ENCODE results near the gene STX11.

Gene STX11

GRCh38 chr6:144174006-144174405 lies 23.7 kb downstream of the STX11 start:
- Histone ChIP-seq H2BK12ac (ENCODE audit: low read length) (no peak overlapping the region), H3K9me3 (ENCODE audit: insufficient read depth, low read depth, low read length) (no peaks in the 10 kb centered on the region), H3K4ac (ENCODE audit: low read depth, low read length) (no peak overlapping the region), H4K91ac (ENCODE audit: low read depth, low read length) (no peak overlapping the region), H3K79me1 (ENCODE audit: low read length) (no peaks in the 10 kb centered on the region), H3K23ac (ENCODE audit: low read length) (no peak overlapping the region), H2BK5ac (ENCODE audit: low read depth, low read length, poor library complexity) (no peak overlapping the region), H3K4me3 (ENCODE audit: low read depth, low read length) (no peak overlapping the region), H3K14ac (ENCODE audit: low read length) (no peak overlapping the region), H3K79me2 (ENCODE audit: control insufficient read depth, insufficient read depth, low read length, poor library complexity) (no peaks in the 10 kb centered on the region), H2BK120ac (ENCODE audit: insufficient read depth, low read length, poor library complexity) (no peak overlapping the region), H3K9ac (ENCODE audit: low read length) (no peak overlapping the region), H3K4me1 (ENCODE audit: control insufficient read depth in 1 of 2, insufficient read depth in 2 of 2, low read length in 2 of 2) (no peaks in the 10 kb centered on the region), H3K4me2 (ENCODE audit: low read length) (no peak overlapping the region), H4K8ac (ENCODE audit: low read depth, low read length) (no peak overlapping the region), H2AFZ (ENCODE audit: insufficient read depth, low read length, poor library complexity) (no peak overlapping the region), H3K27ac (ENCODE audit: low read depth, low read length) (no peak overlapping the region), H3K18ac (ENCODE audit: low read length) (no peak overlapping the region), H3K36me3 (ENCODE audit: control insufficient read depth in 1 of 2, insufficient read depth in 2 of 2, low read length in 2 of 2) (no peaks in the 10 kb centered on the region), H3K27me3 (ENCODE audit: insufficient read depth, low read length) (no peaks in the 10 kb centered on the region), H4K12ac (ENCODE audit: low read depth, low read length) (no peak overlapping the region), H2AK5ac (ENCODE audit: low read length) (no peak overlapping the region)
- DNase-seq = no peak
- no CpG with 5 or more reads among the region's 5 CpGs for WGBS (ENCODE audit: extremely low coverage, insufficient coverage, insufficient read length)

- no CpG with 5 or more reads among the region's 5 CpGs for WGBS (ENCODE audit: extremely low coverage, insufficient coverage, insufficient read length)
- H3K4me1 ChIP-seq (ENCODE audit: control insufficient read depth in 1 of 2, insufficient read depth in 2 of 2, low read length in 2 of 2) = no peaks in the 10 kb centered on the region
- H2BK5ac ChIP-seq (ENCODE audit: low read depth, low read length, poor library complexity) = no peak overlapping the region
These were observed 25.7 kb downstream of the STX11 start for GRCh38 chr6:144176043-144176442.

GRCh38 chr6:144177726-144178125 lies 27.4 kb downstream of the STX11 start:
- peak in 1 of 2 donors; percentile 36 for DNase-seq
- no peak overlapping the region for H3K23ac ChIP-seq (ENCODE audit: low read length)
- H3K79me2 ChIP-seq (ENCODE audit: control insufficient read depth, insufficient read depth, low read length, poor library complexity) = no peaks in the 10 kb centered on the region
- no peak overlapping the region for H3K4me2 ChIP-seq (ENCODE audit: low read length)
- H2BK5ac ChIP-seq (ENCODE audit: low read depth, low read length, poor library complexity) = no peak overlapping the region
- no peak overlapping the region for H3K14ac ChIP-seq (ENCODE audit: low read length)
- no CpG with 5 or more reads among the region's 3 CpGs for WGBS (ENCODE audit: extremely low coverage, insufficient coverage, insufficient read length)
- H2AK5ac ChIP-seq (ENCODE audit: low read length) = no peak overlapping the region
- H3K9me3 ChIP-seq (ENCODE audit: insufficient read depth, low read depth, low read length) = no peaks in the 10 kb centered on the region
- no peak overlapping the region for H4K8ac ChIP-seq (ENCODE audit: low read depth, low read length)
- H2BK12ac ChIP-seq (ENCODE audit: low read length) = no peak overlapping the region
- no peak overlapping the region for H4K12ac ChIP-seq (ENCODE audit: low read depth, low read length)
- no peak overlapping the region for H2AFZ ChIP-seq (ENCODE audit: insufficient read depth, low read length, poor library complexity)
- no peaks in the 10 kb centered on the region for H3K79me1 ChIP-seq (ENCODE audit: low read length)
- no peaks in the 10 kb centered on the region for H3K27me3 ChIP-seq (ENCODE audit: insufficient read depth, low read length)
- no peak overlapping the region for H3K27ac ChIP-seq (ENCODE audit: low read depth, low read length)
- no peak overlapping the region for H2BK120ac ChIP-seq (ENCODE audit: insufficient read depth, low read length, poor library complexity)
- no peak overlapping the region for H3K4me3 ChIP-seq (ENCODE audit: low read depth, low read length)
- H3K4ac ChIP-seq (ENCODE audit: low read depth, low read length) = no peak overlapping the region
- H3K36me3 ChIP-seq (ENCODE audit: control insufficient read depth in 1 of 2, insufficient read depth in 2 of 2, low read length in 2 of 2) = no peaks in the 10 kb centered on the region
- no peak overlapping the region for H3K9ac ChIP-seq (ENCODE audit: low read length)
- no peak overlapping the region for H4K91ac ChIP-seq (ENCODE audit: low read depth, low read length)
- H3K4me1 ChIP-seq (ENCODE audit: control insufficient read depth in 1 of 2, insufficient read depth in 2 of 2, low read length in 2 of 2) = no peaks in the 10 kb centered on the region
- no peak overlapping the region for H3K18ac ChIP-seq (ENCODE audit: low read length)

More at GRCh38 chr6:144176043-144176442, 25.7 kb downstream of the STX11 start:
- Histone ChIP-seq H4K91ac (ENCODE audit: low read depth, low read length) (no peak overlapping the region), H3K4me2 (ENCODE audit: low read length) (no peak overlapping the region), H4K12ac (ENCODE audit: low read depth, low read length) (no peak overlapping the region), H3K9me3 (ENCODE audit: insufficient read depth, low read depth, low read length) (no peaks in the 10 kb centered on the region), H2BK120ac (ENCODE audit: insufficient read depth, low read length, poor library complexity) (no peak overlapping the region), H3K4ac (ENCODE audit: low read depth, low read length) (no peak overlapping the region), H3K23ac (ENCODE audit: low read length) (no peak overlapping the region), H2BK12ac (ENCODE audit: low read length) (no peak overlapping the region), H3K18ac (ENCODE audit: low read length) (no peak overlapping the region), H3K79me2 (ENCODE audit: control insufficient read depth, insufficient read depth, low read length, poor library complexity) (no peaks in the 10 kb centered on the region), H3K4me3 (ENCODE audit: low read depth, low read length) (no peak overlapping the region), H4K8ac (ENCODE audit: low read depth, low read length) (no peak overlapping the region), H3K79me1 (ENCODE audit: low read length) (no peaks in the 10 kb centered on the region), H3K36me3 (ENCODE audit: control insufficient read depth in 1 of 2, insufficient read depth in 2 of 2, low read length in 2 of 2) (no peaks in the 10 kb centered on the region), H2AK5ac (ENCODE audit: low read length) (no peak overlapping the region), H3K27ac (ENCODE audit: low read depth, low read length) (no peak overlapping the region), H3K9ac (ENCODE audit: low read length) (no peak overlapping the region), H3K14ac (ENCODE audit: low read length) (no peak overlapping the region), H2AFZ (ENCODE audit: insufficient read depth, low read length, poor library complexity) (no peak overlapping the region), H3K27me3 (ENCODE audit: insufficient read depth, low read length) (no peaks in the 10 kb centered on the region)
- DNase-seq = no peak

- Histone ChIP-seq H3K4me3 (ENCODE audit: low read depth, low read length) (no peak overlapping the region), H3K4me2 (ENCODE audit: low read length) (no peak overlapping the region), H2AK5ac (ENCODE audit: low read length) (no peak overlapping the region), H2BK5ac (ENCODE audit: low read depth, low read length, poor library complexity) (no peak overlapping the region), H2BK120ac (ENCODE audit: insufficient read depth, low read length, poor library complexity) (no peak overlapping the region), H3K9ac (ENCODE audit: low read length) (no peak overlapping the region), H3K27me3 (ENCODE audit: insufficient read depth, low read length) (no peaks in the 10 kb centered on the region), H3K18ac (ENCODE audit: low read length) (no peak overlapping the region), H3K36me3 (ENCODE audit: control insufficient read depth in 1 of 2, insufficient read depth in 2 of 2, low read length in 2 of 2) (no peaks in the 10 kb centered on the region), H3K23ac (ENCODE audit: low read length) (no peak overlapping the region), H4K91ac (ENCODE audit: low read depth, low read length) (no peak overlapping the region), H3K9me3 (ENCODE audit: insufficient read depth, low read depth, low read length) (no peaks in the 10 kb centered on the region), H2BK12ac (ENCODE audit: low read length) (no peak overlapping the region), H3K4me1 (ENCODE audit: control insufficient read depth in 1 of 2, insufficient read depth in 2 of 2, low read length in 2 of 2) (no peaks in the 10 kb centered on the region), H3K14ac (ENCODE audit: low read length) (no peak overlapping the region), H3K79me2 (ENCODE audit: control insufficient read depth, insufficient read depth, low read length, poor library complexity) (no peaks in the 10 kb centered on the region), H3K27ac (ENCODE audit: low read depth, low read length) (no peak overlapping the region), H4K12ac (ENCODE audit: low read depth, low read length) (no peak overlapping the region), H4K8ac (ENCODE audit: low read depth, low read length) (no peak overlapping the region), H3K4ac (ENCODE audit: low read depth, low read length) (no peak overlapping the region), H3K79me1 (ENCODE audit: low read length) (no peaks in the 10 kb centered on the region), H2AFZ (ENCODE audit: insufficient read depth, low read length, poor library complexity) (no peak overlapping the region)
- DNase-seq = no peak
- WGBS (ENCODE audit: extremely low coverage, insufficient coverage, insufficient read length) = no CpG with 5 or more reads among the region's 3 CpGs
These were observed 28.0 kb downstream of the STX11 start for GRCh38 chr6:144178323-144178722.
